NAMALWA (cell line): ENCODE data around the gene GRHL1.

Experiments used
- DNase-seq: peaks from one replicate; pipeline ENCODE4 v3.0.0-alpha.2; 2015; ENCODE audit warnings: low spot score

GRHL1 gene

GRCh38 chr2:9972621-9973479 is 21.4 kb downstream of the GRHL1 start:
- DNase-seq, result no peak

DNA sequence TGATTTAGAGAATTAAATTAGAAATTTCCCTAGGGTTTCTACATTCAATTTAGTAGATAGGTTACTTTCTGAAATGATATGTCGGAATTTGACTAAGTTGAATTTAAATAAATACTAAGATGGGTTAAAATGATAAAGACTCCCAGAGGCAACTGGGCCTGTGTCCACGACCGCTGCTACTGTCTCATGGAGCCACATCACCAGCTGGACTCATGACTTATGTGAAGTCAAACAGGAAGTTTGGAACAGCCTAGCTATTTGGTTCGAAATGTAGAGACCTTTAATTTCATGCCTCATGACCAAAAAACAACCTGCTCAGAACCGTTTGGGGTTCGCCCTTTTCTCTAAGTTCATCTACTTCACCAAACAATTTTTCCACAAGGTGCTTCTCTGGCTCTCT is 22.2 kb downstream of the GRHL1 start:
- DNase-seq, result no peak

- no peak for DNase-seq
Measured at GRCh38 chr2:9974343-9974742, 22.9 kb downstream of the GRHL1 start.

- no peak for DNase-seq
Measured at GRCh38 chr2:9975328-9975727, 23.8 kb downstream of the GRHL1 start.

- no peak for DNase-seq
Measured at GRCh38 chr2:9975805-9976447, 24.4 kb downstream of the GRHL1 start.

DNA sequence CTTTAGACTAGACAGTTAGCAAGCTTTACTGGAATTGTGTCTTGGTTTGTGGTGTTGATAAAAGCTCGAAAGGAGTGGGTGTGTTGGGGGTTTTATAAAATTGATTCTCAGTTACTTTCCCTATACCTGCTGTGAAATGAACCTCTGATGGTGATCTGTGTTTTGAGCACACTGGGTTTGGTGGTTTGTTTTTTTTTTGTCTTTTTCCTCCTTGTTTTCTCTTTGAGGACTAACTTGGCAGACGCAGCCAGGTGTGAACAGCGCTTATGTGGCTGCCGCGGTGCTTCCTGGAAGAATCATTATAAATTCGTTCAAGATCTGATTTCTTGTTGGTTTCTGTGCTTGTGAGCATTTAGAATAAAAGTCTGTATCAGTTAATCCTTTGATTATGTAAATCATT is 28.5 kb downstream of the GRHL1 start:
- DNase-seq, result no peak

DNA sequence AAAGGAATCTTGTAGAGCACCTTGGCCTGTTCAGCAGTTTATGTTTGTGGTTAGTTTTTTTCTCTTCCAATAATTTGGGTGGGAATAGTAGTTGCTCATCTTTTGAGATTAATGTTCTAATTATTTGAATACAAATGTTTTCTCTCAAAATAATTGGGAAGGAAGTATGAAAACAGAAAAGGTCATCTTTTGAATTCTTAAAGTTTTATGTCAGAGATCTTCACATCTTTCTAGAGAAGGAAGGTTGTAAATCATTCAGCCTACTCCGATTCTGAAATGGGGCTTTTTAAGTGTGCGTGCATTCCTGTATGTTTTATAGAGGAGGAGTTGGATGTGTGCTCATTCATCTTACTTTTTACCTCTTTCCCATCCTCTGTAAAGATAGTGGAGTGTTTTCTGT is 29.0 kb downstream of the GRHL1 start:
- DNase-seq, result no peak

GRCh38 chr2:9981655-9982054 is 30.2 kb downstream of the GRHL1 start:
- DNase-seq, result no peak

DNA sequence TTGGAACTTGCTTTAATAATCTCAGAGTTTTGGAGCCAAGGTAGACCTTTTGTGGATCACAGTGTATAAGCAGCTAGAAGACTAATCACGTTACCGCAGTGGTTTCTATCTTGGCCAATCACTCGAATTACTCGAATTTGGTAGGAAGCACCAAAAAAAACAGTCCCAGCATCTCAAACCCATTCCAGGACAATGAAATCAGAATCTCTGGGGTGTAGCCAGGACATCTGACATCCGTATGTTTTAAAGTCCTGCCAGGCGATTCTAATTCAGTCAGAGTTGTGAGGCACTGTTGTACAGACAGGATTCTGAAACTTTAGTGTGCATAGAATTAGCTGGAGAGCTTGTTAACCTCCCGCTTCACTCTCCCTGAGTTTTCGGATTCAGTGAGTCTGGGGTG is 30.8 kb downstream of the GRHL1 start:
- DNase-seq, result no peak

- DNase-seq, result no peak
Measured at GRCh38 chr2:9982891-9983290, 31.4 kb downstream of the GRHL1 start.

DNA sequence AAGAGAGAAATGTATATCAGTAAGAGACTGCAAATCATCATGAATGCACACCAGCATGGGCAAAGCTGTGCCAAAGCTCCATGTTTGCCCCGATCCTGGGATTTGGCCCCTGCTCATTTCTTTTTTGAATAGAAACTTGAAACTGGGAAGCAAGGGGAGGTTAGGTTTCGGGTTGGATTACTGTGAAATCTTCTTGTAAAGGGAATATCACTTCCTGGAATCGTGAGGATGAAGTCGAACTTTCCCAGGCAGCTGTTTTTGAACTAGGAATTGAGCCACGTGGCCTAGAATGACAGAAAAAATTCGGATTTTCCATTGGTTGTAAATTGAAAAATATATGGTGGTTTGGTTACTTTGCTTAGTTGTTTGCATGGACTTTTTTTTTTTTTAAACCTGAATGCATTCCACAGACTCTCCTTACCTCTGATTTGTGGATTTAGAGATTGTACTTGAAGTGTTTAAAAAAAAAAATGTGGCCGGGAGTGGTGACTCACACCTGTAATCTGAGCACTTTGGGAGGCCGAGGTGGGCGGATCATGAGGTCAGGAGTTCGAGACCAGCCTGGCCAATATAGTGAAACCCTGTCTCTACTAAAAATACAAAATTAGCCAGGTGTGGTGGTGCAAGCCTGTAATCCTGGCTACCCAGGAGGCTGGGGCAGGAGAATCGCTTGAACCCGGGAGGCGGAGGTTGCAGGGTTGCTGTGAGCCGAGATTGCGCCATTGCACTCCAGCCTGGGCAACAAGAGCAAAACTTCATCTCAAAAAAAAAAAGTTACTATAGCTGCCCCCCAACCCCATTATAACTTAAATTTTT is 32.1 kb downstream of the GRHL1 start:
- DNase-seq, result no peak

GRCh38 chr2:9984217-9984739 is 32.8 kb downstream of the GRHL1 start:
- DNase-seq, result peak; percentile 74

GRCh38 chr2:9984871-9985480 is 33.5 kb downstream of the GRHL1 start:
- DNase-seq, result no peak

- no peak for DNase-seq
Measured at GRCh38 chr2:9985531-9986328, 34.2 kb downstream of the GRHL1 start.

GRCh38 chr2:9988320-9988719 is 36.8 kb downstream of the GRHL1 start:
- DNase-seq, result no peak

DNA sequence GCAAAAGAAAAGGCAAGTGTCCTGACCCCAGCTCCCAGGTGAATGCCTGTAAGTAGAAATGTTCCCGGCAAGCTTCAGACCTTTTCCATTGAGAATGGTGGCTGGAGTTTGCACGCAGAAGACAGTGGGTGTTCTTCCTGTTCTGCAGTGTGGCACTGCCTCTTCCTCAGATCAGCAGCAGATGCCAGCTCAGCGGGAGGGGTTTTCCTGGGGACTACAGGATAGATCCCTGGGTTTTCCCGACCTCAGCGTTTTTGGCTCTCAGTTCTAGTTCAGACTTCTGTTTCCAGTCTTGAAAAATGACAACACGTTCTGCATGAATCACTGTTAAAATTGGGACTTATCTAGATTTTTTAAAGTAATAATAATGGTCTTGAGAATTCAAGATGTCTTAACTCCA is 39.2 kb downstream of the GRHL1 start:
- DNase-seq, result no peak

DNA sequence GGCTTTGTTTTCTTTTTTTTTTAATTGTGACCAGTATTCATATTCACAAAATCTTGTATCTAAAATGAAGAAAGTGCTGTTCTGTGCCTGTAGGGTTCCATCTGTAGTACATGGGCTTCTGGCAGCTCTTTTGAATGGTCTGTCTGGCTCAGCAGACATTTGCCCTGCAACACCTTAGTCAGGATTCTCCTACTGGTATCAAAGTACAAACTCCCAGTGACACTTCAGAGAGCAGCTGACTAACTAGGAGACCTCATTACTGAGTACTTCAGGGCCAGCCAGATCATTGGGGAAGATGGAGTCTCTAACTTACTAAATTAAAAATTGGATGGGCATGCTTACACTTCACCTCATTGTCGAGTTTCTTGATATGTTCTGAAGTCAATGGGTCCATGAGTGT is 39.7 kb downstream of the GRHL1 start:
- no peak for DNase-seq

DNA sequence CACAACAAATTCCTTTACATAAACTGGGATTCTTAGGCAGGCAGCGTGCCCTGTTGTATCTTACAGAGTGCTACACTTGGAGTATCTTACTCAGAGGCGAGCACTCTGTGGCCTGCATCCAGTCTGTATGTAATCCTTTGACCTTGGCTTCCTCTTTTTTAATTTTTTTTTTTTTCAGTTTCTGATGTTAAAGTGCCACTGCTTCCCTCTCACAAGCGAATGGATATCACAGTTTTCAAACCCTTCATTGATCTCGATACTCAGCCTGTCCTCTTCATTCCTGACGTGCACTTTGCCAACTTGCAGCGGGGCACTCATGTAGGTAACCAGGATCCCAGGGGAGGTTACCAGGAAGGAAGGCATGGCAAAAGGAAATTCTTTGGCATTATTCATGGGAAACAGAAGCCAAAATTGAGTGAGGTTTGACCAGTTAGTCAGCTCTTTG is 40.4 kb downstream of the GRHL1 start:
- no peak for DNase-seq

- DNase-seq, result no peak
Measured at GRCh38 chr2:9992427-9993187, 41.1 kb downstream of the GRHL1 start.

DNA sequence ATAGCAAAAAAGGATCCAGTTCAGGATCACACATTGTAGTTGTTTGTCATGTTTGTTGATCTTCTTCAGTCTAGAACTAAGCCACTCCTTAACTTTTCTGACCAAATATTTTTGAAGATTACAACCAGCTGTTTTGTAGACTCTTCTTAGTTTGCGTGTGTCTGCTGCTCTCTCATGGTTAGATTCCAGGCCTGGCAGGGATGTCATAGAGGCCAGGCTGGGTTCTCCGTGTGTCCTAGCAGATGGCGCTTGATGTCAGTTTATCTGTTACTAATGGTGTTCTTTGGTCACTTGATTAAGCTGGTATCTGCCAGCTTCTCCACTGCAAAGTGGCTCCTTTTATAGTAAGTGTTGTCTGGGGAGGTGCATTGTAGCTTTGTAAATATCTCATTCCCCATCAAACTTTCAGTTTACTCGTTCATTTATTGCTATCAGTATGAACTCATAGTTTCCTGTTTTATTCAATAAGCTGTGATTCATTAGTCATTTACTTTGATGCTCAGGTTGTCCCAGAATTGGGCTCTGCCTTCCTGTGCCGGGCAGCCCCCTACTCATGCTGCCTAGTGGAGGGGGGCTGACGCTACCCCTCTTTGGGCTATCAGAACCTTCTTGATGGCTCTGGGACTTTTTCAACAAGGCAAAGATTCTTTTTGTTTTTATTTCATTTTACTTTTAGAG is 42.1 kb downstream of the GRHL1 start:
- DNase-seq, result no peak
